Left ventricle myocardium superior (tissue), 1 donor: ENCODE measurements around the gene ZNF497. TPM values are rescaled to one million over a fixed set of nuclear protein-coding genes. Genes with fewer than 3 reads are reported as not detected.
"Not testable (repeated sequence)": the region's sequence is repeated elsewhere in the genome, so short reads cannot be mapped to it uniquely, and the experiment has no call there.

ENCODE experiments used
- ATAC-seq: fragments of 200-7000 bp; cut with Tn5 transposase; one replicate; pipeline ENCODE4 v1.9.1; 2020; ENCODE audit warnings: mild to moderate bottlenecking, moderate library complexity
- DNase-seq: peaks from one replicate; pipeline ENCODE4 v3.0.0-alpha.2; 2020
- intact Hi-C: fragments of 100-400 bp; cut with micrococcal nuclease; formaldehyde crosslinking; loops from one replicate; pipeline ENCODE4 v1.11.0; 2022
- microRNA-seq: library from miRNA; unstranded; fragments of <30 nt; microRNA quantifications from one replicate; pipeline ENCODE4 v1.2.0, GENCODE V29; 2020; ENCODE audit warnings: borderline number of aligned reads
- total RNA-seq: library from RNA; stranded (reverse); fragmentation: NEBNext Ultra II Directional; extraction: Animal tissue kit (Norgen Biotek cat#: 25700); gene quantifications from one replicate; pipeline ENCODE4 v1.2.1, GENCODE V29; 2021
- donor health status: DM: no; HTN: yes; CAD: no; lungs with severe emphysema.

Gene ZNF497
- total RNA-seq, 1 donor from 2014 or later: 0.55 TPM

GRCh38 chr19:58325311-58326022 lies 37.1 kb downstream of the ZNF497 start:
- intact Hi-C loops: no loop called here
- DNase-seq: no peak
- no peak for ATAC-seq

GRCh38 chr19:58319241-58319640 lies 43.3 kb downstream of the ZNF497 start:
- DNase-seq (no peak), ATAC-seq (no peak)
- intact Hi-C loops: no loop called here

GRCh38 chr19:58318297-58318696 lies 44.3 kb downstream of the ZNF497 start:
- intact Hi-C loops: no loop called here
- DNase-seq: no peak
- no peak for ATAC-seq

- ATAC-seq: peak; percentile 28
- intact Hi-C loops: no loop called here
- DNase-seq: no peak
Measured at GRCh38 chr19:58317476-58318072, 45.0 kb downstream of the ZNF497 start.

GRCh38 chr19:58315580-58315979 lies 47.0 kb downstream of the ZNF497 start:
- intact Hi-C loops: no loop called here
- DNase-seq (no peak), ATAC-seq (no peak)

- DNase-seq: no peak
- intact Hi-C loops: no loop called here
- no peak for ATAC-seq
Measured at GRCh38 chr19:58311345-58311865, 51.1 kb downstream of the ZNF497 start.

- DNase-seq: peak; percentile 65
- intact Hi-C loops: not testable (repeated sequence)
- ATAC-seq: peak; percentile 56
Measured at GRCh38 chr19:58310685-58311084, 51.9 kb downstream of the ZNF497 start.

GRCh38 chr19:58307736-58308135 lies 54.8 kb downstream of the ZNF497 start:
- DNase-seq (no peak), ATAC-seq (no peak)
- intact Hi-C loops: no loop called here

GRCh38 chr19:58305932-58306323 lies 56.6 kb downstream of the ZNF497 start:
- intact Hi-C loops: no loop called here
- no peak for DNase-seq

GRCh38 chr19:58305065-58305931 lies 57.3 kb downstream of the ZNF497 start, which contains the start of gene ERVK3-1:
Gene ERVK3-1, plus strand, starts transcription at chr19:58305377. Its CDS starts 6,792 bp downstream, at chr19:58312169.
- peak; percentile 98 for DNase-seq
- intact Hi-C loops: no loop called here
- peak; percentile 100 for ATAC-seq

More at GRCh38 chr19:58305932-58306323, 56.6 kb downstream of the ZNF497 start:
- ATAC-seq: no peak

- ATAC-seq: peak; percentile 17
- intact Hi-C loops: no loop called here
- no peak for DNase-seq
Measured at GRCh38 chr19:58304748-58305064, 57.8 kb downstream of the ZNF497 start.

Small RNA genes lying within 50 kb of the gene (microRNA-seq; reads per million reads assigned to microRNA genes)
- not detected for gene MIR4754
- not detected for gene MIR6806

Other genes starting within 250 kb of the ZNF497 start
- 7.3 TPM for gene ZNF329, start 212.0 kb downstream of the ZNF497 start, total RNA-seq
- 18.6 TPM for gene ZNF274, start 179.7 kb downstream of the ZNF497 start, total RNA-seq
- gene ZNF544, start 133.8 kb downstream of the ZNF497 start, total RNA-seq: 24.6 TPM
- 4.8 TPM for gene ZNF8, start 83.8 kb downstream of the ZNF497 start, total RNA-seq
- 18.4 TPM for gene ERVK3-1, start 57.4 kb downstream of the ZNF497 start, total RNA-seq
- 1.5 TPM for gene ZSCAN22, start 35.8 kb downstream of the ZNF497 start, total RNA-seq
- 5.7 TPM for gene A1BG, start 9.3 kb downstream of the ZNF497 start, total RNA-seq
- gene ZNF837, start 18.3 kb upstream of the ZNF497 start, total RNA-seq: 0.37 TPM
- 483 TPM for gene RPS5, start 24.5 kb upstream of the ZNF497 start, total RNA-seq
- gene RNF225, start 32.9 kb upstream of the ZNF497 start, total RNA-seq: not detected
- gene ZNF584, start 45.9 kb upstream of the ZNF497 start, total RNA-seq: 17.8 TPM
- gene ZNF132, start 77.4 kb upstream of the ZNF497 start, total RNA-seq: 5.6 TPM
- 3.7 TPM for gene ZNF324B, start 88.9 kb upstream of the ZNF497 start, total RNA-seq
- gene ZNF324, start 104.3 kb upstream of the ZNF497 start, total RNA-seq: 5.0 TPM
- gene ZNF446, start 113.6 kb upstream of the ZNF497 start, total RNA-seq: 4.6 TPM
- gene SLC27A5, start 149.2 kb upstream of the ZNF497 start, total RNA-seq: 4.3 TPM
- gene ZBTB45, start 157.1 kb upstream of the ZNF497 start, total RNA-seq: 10.4 TPM
- 152 TPM for gene TRIM28, start 181.3 kb upstream of the ZNF497 start, total RNA-seq
- 134 TPM for gene CHMP2A, start 192.4 kb upstream of the ZNF497 start, total RNA-seq
- gene UBE2M, start 195.9 kb upstream of the ZNF497 start, total RNA-seq: 144 TPM
- 11.3 TPM for gene MZF1, start 210.6 kb upstream of the ZNF497 start, total RNA-seq